H1 (cell line): ENCODE data around the gene LRRK1. TPM values are rescaled to one million over a fixed set of nuclear protein-coding genes. Genes with fewer than 3 reads are reported as not detected.

Experiments
- CTCF ChIA-PET: fragments of 300-600 bp; sonication (Branson Sonifier 250); formaldehyde crosslinking; loops from one replicate; lab custom pipeline; 2021; ENCODE audit not compliant: partially characterized antibody; lab: Charles Lee
- POLR2A ChIA-PET: fragments of 300-600 bp; sonication (Branson Sonifier 250); formaldehyde crosslinking; loops from one replicate; lab custom pipeline; 2021; ENCODE audit warnings: inconsistent platforms; ENCODE audit not compliant: partially characterized antibody; lab: Charles Lee
- DNase-seq, 2 experiments: peaks; one replicate each; pipeline versions ENCODE4 v3.0.0 to v3.0.0-alpha.2; 2010 to 2022; ENCODE audit warnings: low spot score in 2 of 2, low read depth in 1 of 2, mixed read lengths in 1 of 2
- FAIRE-seq: peaks from 2 replicates; lab custom pipeline; 2011; peaks lifted over from hg19 to GRCh38; lab: Jason Lieb, UNC
- H2AFZ ChIP-seq: 2 replicates; pipeline ENCODE4 v1.8.1; 2012; ENCODE audit warnings: low read length, inconsistent platforms
- H2AK5ac ChIP-seq: 2 replicates; pipeline ENCODE4 v1.6.1; 2013; ENCODE audit warnings: low read depth, low read length
- H2BK120ac ChIP-seq: replicated peaks from 2 replicates; pipeline ENCODE3; 2013; ENCODE audit warnings: low read depth, low read length, inconsistent platforms
- H2BK12ac ChIP-seq: 2 replicates; pipeline ENCODE4 v1.6.1; 2013; ENCODE audit warnings: low read depth, low read length
- H2BK15ac ChIP-seq: 2 replicates; pipeline ENCODE4 v1.6.1; 2013; ENCODE audit warnings: low read length
- H2BK20ac ChIP-seq: 2 replicates; pipeline ENCODE4 v1.6.1; 2013; ENCODE audit warnings: low read length
- H2BK5ac ChIP-seq: 2 replicates; pipeline ENCODE4 v1.6.1; 2013; ENCODE audit warnings: low read depth, low read length
- H3K14ac ChIP-seq: 2 replicates; pipeline ENCODE4 v1.6.1; 2013; ENCODE audit warnings: inconsistent platforms; ENCODE audit not compliant: insufficient read length
- H3K18ac ChIP-seq: 2 replicates; pipeline ENCODE4 v1.6.1; 2013; ENCODE audit warnings: low read length; ENCODE audit errors: extremely low read depth
- H3K23ac ChIP-seq: 2 replicates; pipeline ENCODE4 v1.6.1; 2013; ENCODE audit warnings: inconsistent platforms; ENCODE audit not compliant: insufficient read length
- H3K23me2 ChIP-seq: 2 replicates; pipeline ENCODE4 v1.6.1; 2013; ENCODE audit warnings: low read depth, low read length
- H3K27ac ChIP-seq: 2 replicates; pipeline ENCODE4 v1.6.1; 2011; ENCODE audit warnings: low read depth, low read length, inconsistent platforms
- H3K27me3 ChIP-seq, 4 experiments: replicated peaks in 1 of 4; 1 replicate in 1 of 4; 2 replicates in 3 of 4; pipeline versions ENCODE4 v1.6.1 to v1.8.1; 2011 to 2013; ENCODE audit warnings: low read length in 3 of 4, mild to moderate bottlenecking in 3 of 4, inconsistent platforms in 2 of 4, mixed read lengths in 2 of 4, moderate library complexity in 1 of 4; ENCODE audit not compliant: control insufficient read depth in 3 of 4, insufficient read depth in 3 of 4; ENCODE audit errors: extremely low read depth in 1 of 4
- H3K36me3 ChIP-seq, 4 experiments: 2 replicates each; pipeline versions ENCODE4 v1.6.1 to v1.8.1; 2011 to 2013; ENCODE audit warnings: mild to moderate bottlenecking in 4 of 4, low read length in 3 of 4, moderate library complexity in 2 of 4, control low read depth in 1 of 4, inconsistent platforms in 1 of 4; ENCODE audit not compliant: insufficient read depth in 4 of 4, control insufficient read depth in 2 of 4
- H3K4ac ChIP-seq: replicated peaks from 2 replicates; pipeline ENCODE3; 2013; ENCODE audit warnings: low read length, low read depth, mixed read lengths, inconsistent platforms; ENCODE audit not compliant: insufficient read length
- H3K4me1 ChIP-seq, 4 experiments: replicated peaks in 1 of 4; 1 replicate in 1 of 4; 2 replicates in 3 of 4; pipeline versions ENCODE4 v1.6.1 to v1.8.1; 2011 to 2013; ENCODE audit warnings: low read length in 3 of 4, inconsistent platforms in 2 of 4, mixed read lengths in 1 of 4; ENCODE audit not compliant: insufficient read depth in 4 of 4, control insufficient read depth in 3 of 4
- H3K4me2 ChIP-seq, 2 experiments: 2 replicates each; pipeline versions ENCODE4 v1.6.1 to v1.8.1; 2011 to 2013; ENCODE audit warnings: low read depth in 2 of 2, low read length in 2 of 2, control low read depth in 1 of 2, inconsistent platforms in 1 of 2, mild to moderate bottlenecking in 1 of 2; ENCODE audit not compliant: insufficient read depth in 1 of 2
- H3K4me3 ChIP-seq, 4 experiments: fragments of 200-600, 300-600 bp in 1 of 4; sonication (generic), shearing (Covaris generic), sonication (Bioruptor Twin) in 1 of 4; 2 replicates each; pipeline versions ENCODE4 v1.5.1 to v1.8.1; 2011 to 2016; ENCODE audit warnings: low read length in 4 of 4, low read depth in 3 of 4, control low read depth in 2 of 4, inconsistent platforms in 2 of 4, mild to moderate bottlenecking in 2 of 4, mixed read lengths in 1 of 4, moderate library complexity in 1 of 4; ENCODE audit not compliant: insufficient read depth in 2 of 4; ENCODE audit errors: extremely low read depth in 1 of 4
- H3K56ac ChIP-seq: replicated peaks from 2 replicates; pipeline ENCODE3; 2013; ENCODE audit warnings: low read depth, mild to moderate bottlenecking, mixed read lengths, low read length, inconsistent platforms; ENCODE audit not compliant: insufficient read length
- H3K79me1 ChIP-seq: 2 replicates; pipeline ENCODE4 v1.6.1; 2013; ENCODE audit warnings: low read depth, low read length, control low read depth
- H3K79me2 ChIP-seq, 2 experiments: 2 replicates each; pipeline versions ENCODE4 v1.6.1 to v1.8.1; 2012 to 2013; ENCODE audit warnings: low read length in 2 of 2, mild to moderate bottlenecking in 2 of 2, inconsistent platforms in 1 of 2; ENCODE audit not compliant: insufficient read depth in 2 of 2, control insufficient read depth in 1 of 2
- H3K9ac ChIP-seq, 4 experiments: replicated peaks in 1 of 4; 1 replicate in 1 of 4; 2 replicates in 3 of 4; pipeline versions ENCODE4 v1.6.1 to v1.8.1; 2011 to 2013; ENCODE audit warnings: low read depth in 3 of 4, low read length in 3 of 4, control low read depth in 2 of 4, mild to moderate bottlenecking in 2 of 4, moderate library complexity in 2 of 4, inconsistent platforms in 1 of 4; ENCODE audit errors: extremely low read depth in 1 of 4
- H3K9me3 ChIP-seq, 2 experiments: 2 replicates each; pipeline versions ENCODE4 v1.6.1 to v1.8.1; 2012 to 2013; ENCODE audit warnings: mild to moderate bottlenecking in 2 of 2, moderate library complexity in 2 of 2, control low read depth in 1 of 2, inconsistent platforms in 1 of 2, low read depth in 1 of 2, low read length in 1 of 2, mixed read lengths in 1 of 2; ENCODE audit not compliant: insufficient read depth in 2 of 2
- H4K20me1 ChIP-seq, 2 experiments: replicated peaks in 1 of 2; 2 replicates each; pipeline versions ENCODE3 to v1.8.1; 2011 to 2013; ENCODE audit warnings: inconsistent platforms in 2 of 2, low read length in 2 of 2, mild to moderate bottlenecking in 1 of 2; ENCODE audit not compliant: insufficient read depth in 2 of 2, control insufficient read depth in 1 of 2
- H4K5ac ChIP-seq: 2 replicates; pipeline ENCODE4 v1.6.1; 2013; ENCODE audit warnings: low read length, low read depth, mixed read lengths, inconsistent platforms; ENCODE audit not compliant: insufficient read length
- H4K8ac ChIP-seq: 2 replicates; pipeline ENCODE4 v1.8.0; 2013; ENCODE audit warnings: mild to moderate bottlenecking, moderate library complexity, low read length, inconsistent platforms; ENCODE audit not compliant: insufficient read depth; ENCODE audit errors: extremely low read depth
- H4K91ac ChIP-seq: replicated peaks from 2 replicates; pipeline ENCODE3; 2013; ENCODE audit warnings: low read length, mixed read lengths, inconsistent platforms; ENCODE audit not compliant: insufficient read length
- EGR1 ChIP-seq: IDR thresholded peaks from 2 replicates; pipeline ENCODE4 v1.6.1; 2011; ENCODE audit warnings: low read depth, low read length, borderline replicate concordance
- RBBP5 ChIP-seq: IDR thresholded peaks from 2 replicates; pipeline ENCODE4 v1.7.1; 2012; ENCODE audit warnings: low read depth, mild to moderate bottlenecking, inconsistent platforms, low read length, moderate library complexity, borderline replicate concordance
- RFX5 ChIP-seq: IDR thresholded peaks from 2 replicates; pipeline ENCODE4 v1.6.1; 2011; ENCODE audit warnings: low read depth, low read length, improper control_type of control experiment, borderline replicate concordance
- WGBS, 2 experiments: shearing (Covaris generic) in 1 of 2; methylation state at CpG; one replicate each; pipeline versions ENCODE4 v1.1.6 to v1.1.7; 2013 to 2015; ENCODE audit warnings: low lambda C conversion rate in 2 of 2, mixed read lengths in 2 of 2, inconsistent platforms in 1 of 2, low coverage in 1 of 2, missing lambda C conversion rate in 1 of 2; ENCODE audit not compliant: insufficient replicate concordance in 2 of 2, insufficient coverage in 1 of 2, insufficient read length in 1 of 2; ENCODE audit errors: extremely low coverage in 1 of 2, missing lambda C conversion rate in 1 of 2; 5-methylcytosine and 5-hydroxymethylcytosine counted together
- polyA plus RNA-seq, 7 experiments: library from polyadenylated mRNA; depleted of rRNA in 3 of 7; stranded (reverse) in 5 of 7; unstranded in 2 of 7; fragments of >200 nt in 5 of 7; fragments of 200-250 nt in 2 of 7; gene quantifications; 1 replicate in 5 of 7; 2 replicates in 1 of 7; 4 replicates in 1 of 7; pipeline versions ENCODE4 v1.2.1 to v1.2.3, GENCODE V29; 2011 to 2013; ENCODE audit warnings: missing spikeins in 2 of 7, mixed read lengths in 2 of 7
- total RNA-seq: library from RNA; stranded (reverse); fragmentation: NEBNext Ultra II Directional; extraction: Animal tissue kit (Norgen Biotek cat#: 25700); gene quantifications from 2 replicates; pipeline ENCODE4 v1.2.1, GENCODE V29; 2021

LRRK1 gene
- total and polyA plus RNA-seq, 2 of the 8 experiments (the other 6 are each of a cell fraction or from before 2014, with no cell fraction given) = 1.2 to 3.6 TPM

DNA sequence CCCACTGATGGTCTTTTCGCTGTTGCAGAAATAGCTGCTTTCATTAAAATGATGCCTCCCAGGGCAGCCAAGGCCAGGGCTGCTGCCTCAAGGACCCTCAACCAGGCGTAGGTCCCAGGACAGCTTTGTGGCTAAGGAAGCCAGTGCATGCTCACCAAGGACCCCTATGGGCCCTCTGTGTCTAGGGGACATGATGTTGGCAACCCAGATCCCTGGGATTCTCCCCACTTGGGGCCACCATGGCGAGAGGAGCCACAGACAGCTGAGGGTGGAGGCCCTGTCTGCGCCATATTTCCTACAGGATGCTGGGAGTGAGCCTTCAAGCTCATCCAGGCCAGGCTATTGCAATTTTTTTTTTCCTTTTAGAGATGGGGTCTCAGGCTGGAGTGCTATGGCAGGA is 195.5 kb downstream of the LRRK1 start:
- no peak overlapping the region for H4K8ac ChIP-seq
- no peak overlapping the region for H2BK5ac ChIP-seq
- H3K79me2 ChIP-seq = no peaks in the 10 kb centered on the region
- H3K4me2 ChIP-seq = no peak overlapping the region
- H2BK15ac ChIP-seq = no peak overlapping the region
- H4K5ac ChIP-seq = no peak overlapping the region
- H3K23me2 ChIP-seq = no peaks in the 10 kb centered on the region
- H4K91ac ChIP-seq = no peak overlapping the region
- H3K36me3 ChIP-seq = no peaks in the 10 kb centered on the region
- no peak for FAIRE-seq
- H2AFZ ChIP-seq = no peak overlapping the region
- H3K27ac ChIP-seq = no peak overlapping the region
- no peaks in the 10 kb centered on the region for H3K79me1 ChIP-seq
- no peak overlapping the region; the same call in 1 of the 2 replicates for H3K18ac ChIP-seq
- H3K23ac ChIP-seq = no peak overlapping the region
- H3K27me3 ChIP-seq = no peaks in the 10 kb centered on the region; a peak in 1 of 7 replicates
- no peak overlapping the region for H2AK5ac ChIP-seq
- H3K9me3 ChIP-seq = no peaks in the 10 kb centered on the region
- no peak for DNase-seq
- no peak overlapping the region for H2BK12ac ChIP-seq
- no peak overlapping the region for H2BK20ac ChIP-seq
- H3K14ac ChIP-seq = no peak overlapping the region
- H3K4ac ChIP-seq = no peak overlapping the region
- H4K20me1 ChIP-seq = no peaks in the 10 kb centered on the region
- H3K56ac ChIP-seq = no peak overlapping the region
- no peak overlapping the region for H2BK120ac ChIP-seq
- CTCF ChIA-PET = interaction anchor here (0.7 to 2.1 kb wide), 7 partner anchors 26 to 134 kb away, joined by 3 to 7 read pairs (median 3); no protein-coding TSS in a partner anchor
- no peak for TF ChIP-seq RBBP5
- no peak for TF ChIP-seq RFX5
- no peak for TF ChIP-seq EGR1
- 87% methylated on average over 4 of the region's 4 CpGs; no CpG with 5 or more reads in 1 of the 2 experiments for WGBS, 2 experiments
- H3K4me3 ChIP-seq = no peak overlapping the region
- POLR2A ChIA-PET = no interaction called here
- peaks cover 0 to 5% (median under 1%) of the 10 kb centered on the region in 4 experiments; a peak in 2 of 7 replicates for H3K4me1 ChIP-seq
- H3K9ac ChIP-seq = no peak overlapping the region
